Measurements from ENCODE around the gene DMC1. TPM values are rescaled to one million over a fixed set of nuclear protein-coding genes. Genes with fewer than 3 reads are reported as not detected.

The DMC1 gene
- total RNA-seq, 1 experiment from 2014 or later: not detected

- in situ Hi-C loops (cut with HindIII; ENCODE audit: low pct_unique_long_range_greater_than_20kb, low sequenced_read_pairs): no loop called here
- no peak for DNase-seq (ENCODE audit: low read depth, low spot score)
Observed at GRCh38 chr22:38510416-38510970, 59.5 kb downstream of the DMC1 start.

GRCh38 chr22:38506118-38506962, 63.6 kb downstream of the DMC1 start, which contains the start of gene DDX17:
DDX17 (minus strand) TSS chr22:38506311.
- in situ Hi-C loops (cut with HindIII; ENCODE audit: low pct_unique_long_range_greater_than_20kb, low sequenced_read_pairs): no loop called here
- peak; percentile 97 for DNase-seq (ENCODE audit: low read depth, low spot score)

- in situ Hi-C loops (cut with HindIII; ENCODE audit: low pct_unique_long_range_greater_than_20kb, low sequenced_read_pairs): no loop called here
- peak; percentile 46 for DNase-seq (ENCODE audit: low read depth, low spot score)
Observed at GRCh38 chr22:38505541-38506117, 64.4 kb downstream of the DMC1 start.

- in situ Hi-C loops (cut with HindIII; ENCODE audit: low pct_unique_long_range_greater_than_20kb, low sequenced_read_pairs): no loop called here
- peak; percentile 47 for DNase-seq (ENCODE audit: low read depth, low spot score)
Observed at GRCh38 chr22:38504731-38505540, 65.0 kb downstream of the DMC1 start.

- DNase-seq (ENCODE audit: low read depth, low spot score): no peak
- in situ Hi-C loops (cut with HindIII; ENCODE audit: low pct_unique_long_range_greater_than_20kb, low sequenced_read_pairs): no loop called here
Observed at GRCh38 chr22:38503021-38503420, 67.0 kb downstream of the DMC1 start.

GRCh38 chr22:38501797-38502672, 67.9 kb downstream of the DMC1 start:
- no peak for DNase-seq (ENCODE audit: low read depth, low spot score)
- in situ Hi-C loops (cut with HindIII; ENCODE audit: low pct_unique_long_range_greater_than_20kb, low sequenced_read_pairs): no loop called here

- DNase-seq (ENCODE audit: low read depth, low spot score): no peak
- in situ Hi-C loops (cut with HindIII; ENCODE audit: low pct_unique_long_range_greater_than_20kb, low sequenced_read_pairs): no loop called here
Observed at GRCh38 chr22:38497869-38498268, 72.1 kb downstream of the DMC1 start.

- in situ Hi-C loops (cut with HindIII; ENCODE audit: low pct_unique_long_range_greater_than_20kb, low sequenced_read_pairs): no loop called here
- DNase-seq (ENCODE audit: low read depth, low spot score): no peak
Observed at GRCh38 chr22:38494939-38495338, 75.0 kb downstream of the DMC1 start.

GRCh38 chr22:38494498-38494897, 75.5 kb downstream of the DMC1 start:
- in situ Hi-C loops (cut with HindIII; ENCODE audit: low pct_unique_long_range_greater_than_20kb, low sequenced_read_pairs): no loop called here
- no peak for DNase-seq (ENCODE audit: low read depth, low spot score)

GRCh38 chr22:38491707-38492348, 78.2 kb downstream of the DMC1 start:
- in situ Hi-C loops (cut with HindIII; ENCODE audit: low pct_unique_long_range_greater_than_20kb, low sequenced_read_pairs): no loop called here
- no peak for DNase-seq (ENCODE audit: low read depth, low spot score)

GRCh38 chr22:38490915-38491314, 79.1 kb downstream of the DMC1 start:
- DNase-seq (ENCODE audit: low read depth, low spot score): no peak
- in situ Hi-C loops (cut with HindIII; ENCODE audit: low pct_unique_long_range_greater_than_20kb, low sequenced_read_pairs): no loop called here

- in situ Hi-C loops (cut with HindIII; ENCODE audit: low pct_unique_long_range_greater_than_20kb, low sequenced_read_pairs): no loop called here
Observed at GRCh38 chr22:38490475-38490874, 79.5 kb downstream of the DMC1 start.

GRCh38 chr22:38489561-38490145, 80.3 kb downstream of the DMC1 start:
- in situ Hi-C loops (cut with HindIII; ENCODE audit: low pct_unique_long_range_greater_than_20kb, low sequenced_read_pairs): no loop called here
- DNase-seq (ENCODE audit: low read depth, low spot score): no peak

More at GRCh38 chr22:38490475-38490874, 79.5 kb downstream of the DMC1 start:
- DNase-seq (ENCODE audit: low read depth, low spot score): no peak

GRCh38 chr22:38489142-38489541, 80.8 kb downstream of the DMC1 start:
- in situ Hi-C loops (cut with HindIII; ENCODE audit: low pct_unique_long_range_greater_than_20kb, low sequenced_read_pairs): no loop called here

GRCh38 chr22:38487946-38488345, 82.0 kb downstream of the DMC1 start:
- DNase-seq (ENCODE audit: low read depth, low spot score): no peak
- in situ Hi-C loops (cut with HindIII; ENCODE audit: low pct_unique_long_range_greater_than_20kb, low sequenced_read_pairs): no loop called here

More at GRCh38 chr22:38489142-38489541, 80.8 kb downstream of the DMC1 start:
- DNase-seq (ENCODE audit: low read depth, low spot score): no peak

GRCh38 chr22:38485783-38486182, 84.2 kb downstream of the DMC1 start:
- in situ Hi-C loops (cut with HindIII; ENCODE audit: low pct_unique_long_range_greater_than_20kb, low sequenced_read_pairs): no loop called here
- no peak for DNase-seq (ENCODE audit: low read depth, low spot score)
